Activated CD4-positive, alpha-beta T cell treated with anti-CD3 and anti-CD28 coated beads, Interleukin-2, amount 10 ng/mL, durations not matched to agents 7 days and 5 days (primary cell): ENCODE data around the gene MAML3. TPM values are rescaled to one million over a fixed set of nuclear protein-coding genes. Genes with fewer than 3 reads are reported as not detected.

Experiments used
- CTCF ChIA-PET: fragments of 350-600 bp; sonication (Branson Sonifier 250); formaldehyde crosslinking; loops from one replicate; lab custom pipeline; 2021; ENCODE audit warnings: antibody characterized with exemption; lab: Charles Lee
- POLR2A ChIA-PET: fragments of 350-600 bp; sonication (Branson Sonifier 250); formaldehyde crosslinking; loops from one replicate; lab custom pipeline; 2021; ENCODE audit warnings: antibody characterized with exemption; lab: Charles Lee
- DNase-seq: peaks from one replicate; pipeline ENCODE4 v3.0.0-alpha.2; 2020
- H3K27ac Mint-ChIP-seq: one replicate; pipeline ENCODE4 v1.8.0; 2021; ENCODE audit warnings: mild to moderate bottlenecking, moderate library complexity, mixed read lengths
- H3K27me3 Mint-ChIP-seq: one replicate; pipeline ENCODE4 v1.8.0; 2021; ENCODE audit warnings: mixed read lengths
- H3K36me3 Mint-ChIP-seq: one replicate; pipeline ENCODE4 v1.8.0; 2021; ENCODE audit warnings: low read depth, mixed read lengths
- H3K4me1 Mint-ChIP-seq: one replicate; pipeline ENCODE4 v1.8.0; 2021; ENCODE audit warnings: mixed read lengths
- H3K4me3 Mint-ChIP-seq: one replicate; pipeline ENCODE4 v1.8.0; 2021; ENCODE audit warnings: mild to moderate bottlenecking, moderate library complexity, mixed read lengths
- H3K9me3 Mint-ChIP-seq: one replicate; pipeline ENCODE4 v1.8.0; 2021; ENCODE audit warnings: mixed read lengths
- total RNA-seq, 2 experiments: library from RNA; stranded (reverse); gene quantifications; one replicate each; pipeline ENCODE4 v1.2.3, GENCODE V29; 2021

MAML3 gene
- total RNA-seq, 2 experiments from 2014 or later, result 2.0 to 2.2 TPM

GRCh38 chr4:139686988-139687387, 467.0 kb downstream of the MAML3 start:
- no peak overlapping the region for H3K27ac Mint-ChIP-seq
- H3K4me1 Mint-ChIP-seq, result peaks cover 30% of the 10 kb centered on the region
- H3K9me3 Mint-ChIP-seq, result peaks cover 16% of the 10 kb centered on the region
- DNase-seq, result no peak
- H3K36me3 Mint-ChIP-seq, result peaks cover 36% of the 10 kb centered on the region
- POLR2A ChIA-PET, result no interaction called here
- no peak overlapping the region for H3K4me3 Mint-ChIP-seq
- H3K27me3 Mint-ChIP-seq, result no peaks in the 10 kb centered on the region
- CTCF ChIA-PET, result interaction anchor here (1.0 kb wide), 1 partner anchor 126 kb away, joined by 4 read pairs; no protein-coding TSS in a partner anchor

GRCh38 chr4:139686130-139686529, 467.9 kb downstream of the MAML3 start:
- Mint-ChIP-seq H3K4me1 (peaks cover 31% of the 10 kb centered on the region), H3K27ac (no peak overlapping the region), H3K9me3 (peaks cover 16% of the 10 kb centered on the region), H3K4me3 (no peak overlapping the region), H3K27me3 (no peaks in the 10 kb centered on the region), H3K36me3 (peaks cover 38% of the 10 kb centered on the region)
- DNase-seq, result no peak
- ChIA-PET POLR2A (no interaction called here), CTCF (interaction anchor here (0.6 kb wide), 1 partner anchor 12 kb away, joined by 3 read pairs; no protein-coding TSS in a partner anchor)

DNA sequence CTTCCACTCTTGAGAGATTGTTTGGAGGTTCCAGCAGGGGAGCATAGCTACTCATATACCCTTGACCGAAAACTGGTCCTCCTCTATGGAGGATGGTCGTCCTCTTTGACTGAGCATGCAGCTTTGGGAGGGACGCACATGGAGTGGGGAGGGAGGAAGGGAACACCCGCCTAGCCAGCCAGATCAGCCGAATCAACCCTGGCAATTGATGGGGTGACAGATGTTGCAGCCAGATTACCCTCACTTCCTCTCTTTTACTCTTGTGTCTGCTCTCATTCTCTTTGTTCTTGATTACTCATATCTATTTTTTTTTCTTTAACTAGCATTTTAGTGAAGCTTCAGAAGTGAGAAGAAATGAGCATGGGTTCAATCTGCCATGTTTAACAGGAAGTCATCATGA, 468.8 kb downstream of the MAML3 start:
- Mint-ChIP-seq H3K4me3 (no peak overlapping the region), H3K27ac (peak overlapping the region; percentile 57), H3K27me3 (no peaks in the 10 kb centered on the region), H3K4me1 (peaks cover 31% of the 10 kb centered on the region), H3K36me3 (peaks cover 48% of the 10 kb centered on the region), H3K9me3 (peaks cover 16% of the 10 kb centered on the region)
- CTCF ChIA-PET, result interaction anchor here (1.1 kb wide), 1 partner anchor 33 kb away, joined by 3 read pairs; no protein-coding TSS in a partner anchor
- POLR2A ChIA-PET, result no interaction called here
- no peak for DNase-seq

DNA sequence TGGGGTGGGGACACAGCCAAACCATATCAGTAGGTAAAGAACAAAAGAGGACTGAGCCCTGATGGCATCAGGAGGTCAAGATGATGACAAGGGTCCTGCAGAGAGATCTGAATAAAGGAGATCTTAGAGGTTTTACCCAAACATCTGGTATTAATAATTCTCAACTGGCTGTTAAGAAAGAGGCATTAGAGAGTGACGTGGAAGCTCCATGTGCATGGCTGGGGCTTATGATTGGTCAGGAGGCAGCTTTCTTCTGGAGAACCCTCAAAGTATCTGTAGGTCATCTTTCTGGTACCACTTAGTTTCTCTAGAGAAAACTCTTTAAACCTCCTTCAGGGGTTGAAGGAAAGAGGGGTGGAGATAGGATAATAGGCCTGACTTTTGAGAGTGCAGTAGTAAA, 469.6 kb downstream of the MAML3 start:
- Mint-ChIP-seq H3K27me3 (no peaks in the 10 kb centered on the region), H3K27ac (no peak overlapping the region), H3K36me3 (peaks cover 55% of the 10 kb centered on the region), H3K4me1 (peaks cover 31% of the 10 kb centered on the region), H3K9me3 (peaks cover 16% of the 10 kb centered on the region), H3K4me3 (no peak overlapping the region)
- POLR2A ChIA-PET, result no interaction called here
- no peak for DNase-seq
- CTCF ChIA-PET, result interaction anchor here (1.1 kb wide), 1 partner anchor 32 kb away, joined by 3 read pairs; no protein-coding TSS in a partner anchor

- Mint-ChIP-seq H3K4me1 (peaks cover 31% of the 10 kb centered on the region), H3K4me3 (no peak overlapping the region), H3K9me3 (peaks cover 16% of the 10 kb centered on the region), H3K27me3 (no peaks in the 10 kb centered on the region), H3K36me3 (peaks cover 69% of the 10 kb centered on the region), H3K27ac (no peak overlapping the region)
- ChIA-PET CTCF (interaction anchor here (1.7 kb wide), 1 partner anchor 13 kb away, joined by 4 read pairs; no protein-coding TSS in a partner anchor), POLR2A (interaction anchor here (0.6 kb wide), 1 partner anchor 13 kb away, joined by 4 read pairs; no protein-coding TSS in a partner anchor)
- DNase-seq, result no peak
Measured at GRCh38 chr4:139682741-139683151, 471.2 kb downstream of the MAML3 start.

GRCh38 chr4:139682309-139682708, 471.7 kb downstream of the MAML3 start:
- CTCF ChIA-PET, result interaction anchor here (0.7 to 1.7 kb wide), 2 partner anchors 13 to 396 kb away, joined by 3 to 4 read pairs; no protein-coding TSS in a partner anchor
- Mint-ChIP-seq H3K4me1 (peaks cover 31% of the 10 kb centered on the region), H3K27me3 (no peaks in the 10 kb centered on the region), H3K36me3 (peaks cover 69% of the 10 kb centered on the region), H3K27ac (no peak overlapping the region), H3K4me3 (no peak overlapping the region), H3K9me3 (peaks cover 16% of the 10 kb centered on the region)
- DNase-seq, result no peak
- POLR2A ChIA-PET, result interaction anchor here (0.6 kb wide), 1 partner anchor 13 kb away, joined by 4 read pairs; no protein-coding TSS in a partner anchor

DNA sequence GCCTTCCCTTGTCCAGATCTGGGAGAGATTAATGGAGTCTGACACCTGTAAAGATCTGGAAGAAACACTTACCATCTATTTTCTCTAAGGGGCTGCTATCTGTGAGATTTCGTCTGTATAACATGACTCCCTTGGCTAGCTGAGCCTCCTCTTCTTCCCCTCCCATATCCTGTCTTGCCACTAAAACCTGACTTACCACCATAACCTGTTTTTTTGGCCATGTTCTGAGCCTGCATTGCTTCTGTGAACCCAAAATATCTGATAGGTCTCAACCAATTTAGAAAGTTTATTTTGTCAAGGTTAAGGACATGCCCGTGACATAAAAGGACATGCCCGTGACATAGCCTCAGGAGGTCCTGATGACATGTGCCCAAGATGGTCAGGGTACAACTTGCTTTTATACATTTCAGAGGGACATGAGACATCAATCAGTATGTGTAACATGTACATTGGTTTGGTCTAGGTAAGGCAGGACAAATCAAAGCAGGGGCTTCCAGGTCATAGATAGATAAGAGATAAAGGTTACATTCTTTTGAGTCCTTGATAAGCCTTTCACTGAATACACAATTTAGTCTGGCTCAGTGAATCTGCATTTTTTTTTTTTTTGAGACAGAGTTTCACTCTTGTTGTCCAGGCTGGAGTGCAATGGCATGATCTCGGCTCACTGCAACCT, 476.9 kb downstream of the MAML3 start:
- no peak for DNase-seq
- Mint-ChIP-seq H3K27ac (no peak overlapping the region), H3K36me3 (peaks cover 36% of the 10 kb centered on the region), H3K4me1 (peaks cover 11% of the 10 kb centered on the region), H3K9me3 (no peaks in the 10 kb centered on the region), H3K4me3 (no peak overlapping the region), H3K27me3 (no peaks in the 10 kb centered on the region)
- CTCF ChIA-PET, result no interaction called here
- POLR2A ChIA-PET, result no interaction called here

DNA sequence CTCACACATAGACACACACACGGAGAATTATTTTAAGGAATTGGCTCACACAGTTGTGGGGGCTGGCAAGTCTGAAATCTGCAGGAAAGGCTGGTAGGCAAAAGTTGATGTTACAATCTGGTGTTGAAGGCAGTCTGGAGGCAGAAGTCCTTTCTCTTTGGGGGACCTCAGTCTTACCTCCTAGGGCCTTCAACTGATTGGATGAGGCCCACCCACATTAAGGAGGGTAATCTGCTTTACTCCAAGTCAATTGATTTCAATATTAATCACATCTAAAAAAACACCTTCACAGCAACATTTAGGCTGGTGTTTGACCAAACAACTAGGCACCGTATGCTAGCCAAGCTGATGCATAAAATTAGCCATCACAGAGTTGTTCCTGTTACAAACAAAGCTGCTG, 477.6 kb downstream of the MAML3 start:
- DNase-seq, result no peak
- ChIA-PET POLR2A (no interaction called here), CTCF (no interaction called here)
- no peaks in the 10 kb centered on the region for H3K27me3 Mint-ChIP-seq
- no peak overlapping the region for H3K27ac Mint-ChIP-seq
- no peak overlapping the region for H3K4me3 Mint-ChIP-seq
- H3K4me1 Mint-ChIP-seq, result peaks cover 10% of the 10 kb centered on the region
- peaks cover 36% of the 10 kb centered on the region for H3K36me3 Mint-ChIP-seq
- no peaks in the 10 kb centered on the region for H3K9me3 Mint-ChIP-seq

GRCh38 chr4:139675651-139676050, 478.3 kb downstream of the MAML3 start:
- Mint-ChIP-seq H3K36me3 (peaks cover 29% of the 10 kb centered on the region), H3K4me3 (no peak overlapping the region), H3K9me3 (no peaks in the 10 kb centered on the region), H3K27me3 (no peaks in the 10 kb centered on the region), H3K4me1 (peaks cover 10% of the 10 kb centered on the region), H3K27ac (no peak overlapping the region)
- CTCF ChIA-PET, result interaction anchor here (2.0 kb wide), 1 partner anchor 17 kb away, joined by 5 read pairs; no protein-coding TSS in a partner anchor
- POLR2A ChIA-PET, result no interaction called here
- DNase-seq, result no peak

DNA sequence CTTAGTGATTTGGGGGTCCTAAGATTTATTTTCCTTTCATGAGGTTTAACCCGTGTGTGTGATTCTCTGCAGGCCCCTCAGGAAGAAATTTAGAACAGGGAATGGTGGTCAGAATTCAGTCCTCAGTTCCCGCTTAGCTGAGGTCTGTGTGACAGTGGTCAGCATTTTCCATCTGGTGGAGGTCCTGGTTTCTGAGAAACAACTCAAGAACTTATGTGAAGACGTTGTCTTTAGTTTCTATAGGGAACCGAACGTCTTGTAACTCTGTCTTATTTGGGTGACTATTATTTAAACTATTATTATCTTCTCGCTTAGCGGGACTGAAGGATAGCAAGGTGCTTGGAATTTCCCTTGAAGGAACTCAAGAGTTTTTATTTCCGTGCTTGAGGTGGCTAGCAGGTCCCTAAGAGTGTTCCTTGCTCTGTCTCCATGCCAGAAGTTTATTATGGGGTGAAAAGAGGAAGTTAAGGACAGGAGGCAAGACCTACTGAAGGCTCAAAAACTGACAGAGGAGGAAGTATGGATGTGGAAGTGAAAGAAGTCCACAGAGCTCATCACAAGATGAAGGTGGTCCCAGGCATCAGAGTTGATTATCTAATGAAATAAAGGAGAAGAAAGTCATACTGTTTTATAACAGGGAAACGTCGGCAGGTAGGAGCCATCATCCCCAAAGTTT, 479.0 kb downstream of the MAML3 start:
- Mint-ChIP-seq H3K36me3 (peaks cover 23% of the 10 kb centered on the region), H3K27me3 (no peaks in the 10 kb centered on the region), H3K4me3 (no peak overlapping the region), H3K27ac (no peak overlapping the region), H3K4me1 (peaks cover 10% of the 10 kb centered on the region), H3K9me3 (no peaks in the 10 kb centered on the region)
- CTCF ChIA-PET, result interaction anchor here (1.1 to 2.0 kb wide), 2 partner anchors 13 to 16 kb away, joined by 3 to 5 read pairs; no protein-coding TSS in a partner anchor
- DNase-seq, result no peak
- POLR2A ChIA-PET, result no interaction called here

DNA sequence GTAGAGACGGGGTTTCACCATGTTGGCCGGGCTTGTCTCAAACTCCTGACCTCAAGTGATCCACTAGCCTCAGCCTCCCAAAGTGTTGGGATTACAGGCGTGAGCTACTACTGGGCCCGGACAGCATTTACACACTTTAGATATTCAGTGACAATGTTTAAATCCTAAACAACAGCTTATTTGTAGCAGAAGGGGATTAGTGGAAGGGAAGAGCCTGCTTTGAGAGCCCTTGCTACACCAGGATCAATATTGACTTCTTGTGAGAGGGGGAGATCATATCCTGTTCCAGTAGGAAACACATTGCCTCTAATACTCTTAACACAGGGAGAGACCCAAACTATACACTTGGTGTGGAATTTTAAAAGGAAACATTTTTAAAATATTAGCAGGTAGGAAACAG, 481.3 kb downstream of the MAML3 start:
- Mint-ChIP-seq H3K9me3 (no peaks in the 10 kb centered on the region), H3K4me3 (no peak overlapping the region), H3K27me3 (no peaks in the 10 kb centered on the region), H3K36me3 (peaks cover 11% of the 10 kb centered on the region), H3K27ac (no peak overlapping the region), H3K4me1 (peaks cover 26% of the 10 kb centered on the region)
- ChIA-PET CTCF (interaction anchor here (1.0 to 1.1 kb wide), 2 partner anchors 9 to 16 kb away, joined by 4 to 5 read pairs; no protein-coding TSS in a partner anchor), POLR2A (no interaction called here)
- DNase-seq, result no peak

- ChIA-PET CTCF (interaction anchor here (1.0 to 1.1 kb wide), 2 partner anchors 8 to 15 kb away, joined by 4 to 5 read pairs; no protein-coding TSS in a partner anchor), POLR2A (no interaction called here)
- no peak for DNase-seq
- peaks cover 31% of the 10 kb centered on the region for H3K4me1 Mint-ChIP-seq
- peaks cover 12% of the 10 kb centered on the region for H3K36me3 Mint-ChIP-seq
- H3K27ac Mint-ChIP-seq, result no peak overlapping the region
- no peaks in the 10 kb centered on the region for H3K9me3 Mint-ChIP-seq
- H3K4me3 Mint-ChIP-seq, result no peak overlapping the region
- H3K27me3 Mint-ChIP-seq, result no peaks in the 10 kb centered on the region
Measured at GRCh38 chr4:139672215-139672614, 481.8 kb downstream of the MAML3 start.

DNA sequence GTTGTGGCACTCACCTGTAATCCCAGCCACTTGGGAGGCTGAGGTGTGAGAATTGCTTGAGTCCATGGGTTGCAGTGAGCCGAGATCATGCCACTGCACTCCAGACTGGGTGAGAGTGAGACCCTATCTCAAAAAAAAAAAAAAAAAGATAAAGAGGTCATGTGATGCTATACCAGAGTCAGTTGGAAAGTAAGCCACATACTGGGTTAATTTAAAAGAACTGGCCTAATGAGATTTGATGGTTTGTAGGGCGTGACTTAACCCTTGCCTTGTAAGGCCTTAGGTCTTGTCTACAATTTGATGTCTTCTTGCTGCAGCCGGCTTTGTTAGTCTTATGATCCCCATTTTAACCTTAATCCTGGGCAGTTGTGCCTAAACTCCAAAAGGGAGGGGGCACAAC, 483.2 kb downstream of the MAML3 start:
- DNase-seq, result no peak
- Mint-ChIP-seq H3K4me1 (peaks cover 34% of the 10 kb centered on the region), H3K9me3 (no peaks in the 10 kb centered on the region), H3K27ac (no peak overlapping the region), H3K4me3 (no peak overlapping the region), H3K36me3 (peaks cover 17% of the 10 kb centered on the region), H3K27me3 (no peaks in the 10 kb centered on the region)
- ChIA-PET CTCF (interaction anchor here (0.6 to 1.2 kb wide), 2 partner anchors 13 to 490 kb away, joined by 4 to 5 read pairs; no protein-coding TSS in a partner anchor), POLR2A (no interaction called here)
